H1 (cell line): ENCODE results near the gene MAGEC1. TPM values are rescaled to one million over a fixed set of nuclear protein-coding genes. Genes with fewer than 3 reads are reported as not detected.

Experiments
- BRCA1 ChIP-seq: IDR thresholded peaks from 2 replicates; pipeline ENCODE4 v1.6.1; 2012; ENCODE audit warnings: low read depth, low read length, improper control_type of control experiment
- EGR1 ChIP-seq: IDR thresholded peaks from 2 replicates; pipeline ENCODE4 v1.6.1; 2011; ENCODE audit warnings: low read depth, low read length, borderline replicate concordance
- PHF8 ChIP-seq: fragments of 200-600 bp; sonication (generic); conservative IDR thresholded peaks from 2 replicates; pipeline ENCODE4 v1.7.1; 2012; ENCODE audit warnings: low read depth, mild to moderate bottlenecking, inconsistent platforms, low read length, moderate library complexity
- RBBP5 ChIP-seq: IDR thresholded peaks from 2 replicates; pipeline ENCODE4 v1.7.1; 2012; ENCODE audit warnings: low read depth, mild to moderate bottlenecking, inconsistent platforms, low read length, moderate library complexity, borderline replicate concordance
- SP2 ChIP-seq: IDR thresholded peaks from 2 replicates; pipeline ENCODE4 v1.6.1; 2012; ENCODE audit warnings: mild to moderate bottlenecking, low read length, inconsistent platforms
- polyA plus RNA-seq, 7 experiments: library from polyadenylated mRNA; depleted of rRNA in 3 of 7; stranded (reverse) in 5 of 7; unstranded in 2 of 7; fragments of >200 nt in 5 of 7; fragments of 200-250 nt in 2 of 7; gene quantifications; 1 replicate in 5 of 7; 2 replicates in 1 of 7; 4 replicates in 1 of 7; pipeline versions ENCODE4 v1.2.1 to v1.2.3, GENCODE V29; 2011 to 2013; ENCODE audit warnings: missing spikeins in 2 of 7, mixed read lengths in 2 of 7
- total RNA-seq: library from RNA; stranded (reverse); fragmentation: NEBNext Ultra II Directional; extraction: Animal tissue kit (Norgen Biotek cat#: 25700); gene quantifications from 2 replicates; pipeline ENCODE4 v1.2.1, GENCODE V29; 2021

The MAGEC1 gene
- total and polyA plus RNA-seq, 2 of the 8 experiments (the other 6 are each of a cell fraction or from before 2014, with no cell fraction given) = not detected

DNA sequence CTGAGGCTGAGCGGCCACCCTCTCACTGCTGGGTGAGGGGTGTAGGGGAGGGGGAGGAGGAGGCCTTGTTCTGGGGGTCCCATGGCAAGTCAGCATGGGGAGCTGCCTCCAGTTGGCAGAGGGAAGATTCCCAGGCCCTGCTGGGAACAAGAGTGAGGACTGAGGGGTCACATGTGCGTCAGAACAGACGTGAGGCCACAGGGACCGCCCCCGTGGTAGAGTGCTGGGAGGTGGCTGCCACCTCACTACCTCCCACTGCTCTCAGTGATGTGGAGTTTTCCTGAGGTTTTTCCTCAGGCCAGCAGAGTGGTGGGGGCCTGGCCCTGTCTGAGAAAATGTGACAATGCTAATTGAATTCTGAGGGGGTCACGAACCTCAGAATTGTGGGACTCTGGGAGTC lies 568 bp downstream of the MAGEC1 start (continued):
- TF ChIP-seq RBBP5 (no peak), EGR1 (no peak), PHF8 (no peak), BRCA1 (no peak), SP2 (no peak)
